Activated CD4-positive, alpha-beta T cell treated with anti-CD3 and anti-CD28 coated beads, Interleukin-2, amount 50 U/mL, for 48 hours (primary cell): ENCODE data around the gene PHACTR3.
"Not testable (repeated sequence)": the region's sequence is repeated elsewhere in the genome, so short reads cannot be mapped to it uniquely, and the experiment has no call there.

ENCODE experiments used
- DNase-seq, 2 experiments: peaks; one replicate each; pipeline ENCODE4 v3.0.0-alpha.2; 2020

The PHACTR3 gene

DNA sequence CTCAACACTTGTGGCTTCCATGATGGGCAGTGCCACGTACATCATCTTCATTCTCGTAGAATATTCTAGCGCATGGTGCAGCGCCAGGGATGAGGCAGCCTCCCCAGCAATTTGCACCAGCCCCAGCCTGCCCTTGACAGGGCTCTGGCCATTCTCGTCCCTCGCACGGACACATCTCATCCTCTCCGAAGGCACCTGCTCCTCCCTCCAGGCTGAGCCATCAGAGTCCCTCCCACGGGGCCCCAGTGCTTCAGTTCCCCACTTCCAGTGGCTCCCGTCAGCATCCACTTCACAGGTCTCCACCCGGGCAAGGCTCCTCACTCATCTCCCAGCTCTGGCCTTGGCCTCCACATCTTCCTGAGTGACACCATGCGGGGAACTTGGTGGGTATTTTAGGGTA lies 13.3 kb upstream of the PHACTR3 start:
- no peak for DNase-seq

DNA sequence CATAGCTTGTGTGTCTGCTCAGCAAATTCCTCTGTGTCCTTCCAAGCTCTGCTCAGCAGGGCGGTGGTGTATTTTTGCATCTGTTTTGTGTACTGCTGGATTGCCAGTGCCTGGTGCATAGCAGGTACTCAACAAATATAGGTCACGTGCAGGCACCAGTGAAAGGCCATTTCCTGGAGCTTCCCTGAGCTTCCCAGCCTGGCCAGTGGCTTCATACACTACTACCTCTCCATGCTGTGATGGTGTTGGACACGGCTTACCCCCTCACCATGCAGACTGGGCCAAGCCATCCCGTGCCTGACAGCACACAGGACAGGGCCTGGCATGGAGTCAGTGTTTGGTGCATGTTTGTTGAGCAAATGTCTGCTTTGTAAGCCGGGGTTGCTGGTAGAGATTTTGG lies 7.7 kb upstream of the PHACTR3 start:
- no peak for DNase-seq

DNA sequence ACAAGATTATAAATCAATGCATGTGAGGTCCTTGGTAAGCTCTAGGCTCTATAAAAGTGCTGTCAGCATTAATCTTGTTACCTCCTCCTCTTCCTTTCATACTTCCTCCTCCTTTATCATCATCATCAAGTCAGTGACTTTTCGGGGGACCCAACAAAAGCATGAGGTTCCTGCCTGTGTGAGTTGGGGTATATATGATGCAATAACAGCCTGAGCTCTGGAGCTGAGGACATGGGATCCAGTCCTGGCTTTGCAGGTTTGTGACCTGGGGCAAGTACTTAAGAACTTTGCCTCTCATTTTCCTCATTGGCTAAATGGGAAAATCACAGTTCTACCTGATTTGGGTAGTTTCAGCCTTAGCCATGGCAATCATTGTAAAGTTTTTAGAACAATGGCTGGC lies 7.1 kb upstream of the PHACTR3 start:
- no peak for DNase-seq

DNA sequence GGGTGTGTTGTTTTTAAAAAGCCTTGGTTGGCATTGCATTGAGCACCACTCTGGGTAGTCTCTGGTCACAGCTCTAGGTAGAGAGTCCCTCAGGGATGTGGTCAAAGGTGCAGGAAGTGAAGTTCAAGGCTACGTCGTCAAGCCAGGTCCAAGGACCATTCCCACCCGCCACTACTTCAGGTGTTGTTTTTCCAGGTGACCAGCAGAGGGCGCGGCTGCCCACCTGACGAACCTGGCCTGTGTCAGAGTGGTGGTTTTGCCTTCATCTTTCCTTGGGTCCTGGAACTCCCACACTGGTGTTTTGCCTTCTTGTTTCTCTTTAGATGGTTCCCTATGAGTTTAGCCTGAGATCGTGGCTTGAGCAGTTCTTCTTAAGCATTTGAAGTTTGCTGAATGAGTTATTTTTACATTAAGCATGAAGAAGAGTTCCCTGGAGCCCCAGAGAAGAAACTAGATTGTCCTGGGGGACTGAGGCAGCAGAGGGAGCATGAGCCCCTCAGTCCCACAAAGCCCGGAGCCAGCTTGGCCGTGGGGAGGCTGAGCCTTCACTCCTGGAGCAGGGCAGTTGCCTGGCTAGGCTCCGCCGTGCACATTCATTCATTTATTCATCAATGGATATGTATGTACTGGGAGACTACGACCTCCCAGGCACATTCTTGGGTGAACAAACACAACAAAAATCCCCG lies 5.6 kb upstream of the PHACTR3 start:
- DNase-seq, result peak; percentile 33 to 36

DNA sequence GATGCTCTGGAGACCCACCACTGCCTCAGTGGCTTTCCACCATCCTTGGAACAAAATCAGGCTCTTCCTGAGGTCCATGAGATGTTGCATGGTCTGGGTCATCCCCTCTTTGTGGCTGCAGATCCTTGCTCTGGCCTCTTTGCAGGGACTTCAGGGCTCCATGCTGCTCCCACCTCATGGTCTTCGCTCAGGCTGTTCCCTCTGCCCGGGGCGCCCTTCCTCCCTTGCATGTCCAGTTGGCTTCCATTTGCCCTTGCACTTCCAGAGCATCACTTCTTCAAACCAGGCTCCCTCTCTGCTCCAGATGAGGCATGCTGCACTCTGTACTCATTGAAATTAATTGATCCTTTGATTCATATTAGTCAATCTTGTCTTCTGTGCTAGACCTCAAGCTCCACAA lies 4.4 kb upstream of the PHACTR3 start:
- no peak for DNase-seq

DNA sequence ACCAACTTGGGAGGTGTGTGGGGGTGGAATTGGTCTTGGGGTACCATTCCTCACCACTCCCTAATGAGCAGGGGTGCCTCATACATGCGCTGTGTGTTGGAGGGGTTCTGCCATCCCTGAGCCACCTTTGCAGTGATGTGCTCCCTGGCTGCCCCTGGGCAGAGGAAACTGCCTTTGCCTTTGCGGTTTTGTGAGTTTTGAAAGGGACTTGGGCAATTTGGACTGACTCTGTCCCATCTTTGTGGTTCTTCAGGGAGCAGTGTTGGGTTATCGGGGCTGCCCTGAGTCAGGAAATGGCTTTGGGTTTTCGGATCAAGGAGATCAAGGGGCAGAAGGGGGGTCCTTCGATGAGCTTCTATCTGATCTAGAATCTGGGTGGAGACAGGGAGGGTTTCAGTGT lies 3.9 kb upstream of the PHACTR3 start:
- DNase-seq, result no peak

DNA sequence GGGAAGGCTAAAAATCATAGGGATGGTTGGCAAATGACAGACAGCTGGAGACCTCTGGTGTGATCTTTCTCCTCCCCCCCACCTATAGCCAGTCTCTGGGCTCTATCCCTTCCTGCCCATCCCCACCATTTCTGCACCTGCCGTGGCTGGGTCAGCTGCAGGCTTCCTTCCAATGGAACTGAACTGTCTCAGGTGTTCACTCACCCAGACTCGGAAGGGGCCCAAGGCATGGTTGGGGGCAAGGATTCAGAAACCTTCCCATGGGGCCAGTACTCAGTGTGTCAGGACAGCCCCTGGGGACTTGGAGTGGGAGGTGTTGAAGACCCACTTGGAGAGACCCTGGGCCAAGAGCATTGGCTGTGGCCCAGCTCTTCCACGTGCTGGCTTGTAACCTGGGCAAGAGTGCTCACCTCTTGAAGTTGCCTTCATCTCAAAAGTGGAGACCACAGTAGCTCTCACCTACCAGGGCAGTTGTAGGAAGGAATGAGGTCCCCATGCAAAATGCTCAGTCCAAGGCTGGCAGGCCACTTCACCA lies 1.7 kb upstream of the PHACTR3 start:
- DNase-seq, result no peak

DNA sequence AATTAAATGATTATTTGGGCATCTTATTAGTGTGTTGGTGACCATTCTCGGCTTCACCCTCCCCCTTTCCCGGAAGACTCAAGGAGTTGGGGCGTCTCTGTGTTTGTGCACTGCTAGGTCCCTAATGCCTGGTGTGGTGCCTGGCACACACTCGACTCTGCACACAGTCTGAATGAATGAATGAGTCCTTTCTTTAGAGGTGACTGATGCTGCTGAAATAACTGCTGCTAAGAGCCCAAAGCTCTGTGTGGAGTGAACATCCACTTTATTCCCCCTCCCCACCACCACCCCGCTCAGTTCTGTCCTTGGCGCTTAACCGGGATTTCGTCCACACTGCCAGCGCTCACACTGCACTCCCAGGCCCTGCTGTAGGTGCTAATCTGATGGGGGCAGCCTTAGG lies 1.2 kb upstream of the PHACTR3 start:
- DNase-seq, result no peak

DNA sequence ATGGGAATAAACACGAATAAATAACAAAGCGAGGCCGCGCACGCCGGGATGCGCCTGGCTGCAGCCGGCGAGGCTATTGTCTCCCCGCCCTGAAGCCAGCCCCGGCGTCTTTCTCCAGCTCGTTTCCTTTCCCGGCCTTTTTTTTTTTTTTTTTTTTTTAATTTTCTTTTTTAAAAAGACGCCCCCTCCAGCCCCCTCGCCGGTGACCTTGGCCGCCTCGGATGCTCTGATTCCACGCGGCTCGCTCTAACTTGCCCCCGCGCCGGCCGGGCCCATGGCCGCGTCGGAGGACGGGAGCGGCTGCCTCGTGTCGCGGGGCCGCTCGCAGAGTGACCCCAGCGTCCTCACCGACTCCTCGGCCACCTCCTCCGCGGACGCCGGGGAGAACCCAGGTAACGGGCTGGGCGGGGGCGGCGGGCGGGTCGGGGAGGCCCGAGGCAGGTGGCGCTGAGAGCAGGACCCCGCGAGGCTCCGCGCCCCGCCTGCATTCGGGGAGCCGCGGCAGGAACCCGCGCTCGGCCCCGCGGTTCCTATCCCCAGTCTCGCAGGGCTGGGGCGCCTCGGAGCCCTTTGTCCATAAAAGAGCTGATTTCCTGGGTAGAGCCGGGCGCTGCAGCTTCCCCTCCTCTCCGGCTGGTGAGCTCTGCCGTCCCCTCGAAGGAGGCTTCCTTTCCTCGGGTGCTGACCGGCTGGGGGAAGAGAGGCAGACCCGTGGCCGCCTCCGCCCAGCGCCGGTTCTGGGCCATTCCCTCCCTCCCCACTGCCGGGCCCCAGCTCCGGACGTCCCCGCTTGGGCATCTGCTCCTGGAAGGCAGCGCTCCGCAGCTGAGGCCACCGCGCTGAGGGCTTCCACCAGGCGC lies 631 bp downstream of the PHACTR3 start:
- DNase-seq, result no peak

DNA sequence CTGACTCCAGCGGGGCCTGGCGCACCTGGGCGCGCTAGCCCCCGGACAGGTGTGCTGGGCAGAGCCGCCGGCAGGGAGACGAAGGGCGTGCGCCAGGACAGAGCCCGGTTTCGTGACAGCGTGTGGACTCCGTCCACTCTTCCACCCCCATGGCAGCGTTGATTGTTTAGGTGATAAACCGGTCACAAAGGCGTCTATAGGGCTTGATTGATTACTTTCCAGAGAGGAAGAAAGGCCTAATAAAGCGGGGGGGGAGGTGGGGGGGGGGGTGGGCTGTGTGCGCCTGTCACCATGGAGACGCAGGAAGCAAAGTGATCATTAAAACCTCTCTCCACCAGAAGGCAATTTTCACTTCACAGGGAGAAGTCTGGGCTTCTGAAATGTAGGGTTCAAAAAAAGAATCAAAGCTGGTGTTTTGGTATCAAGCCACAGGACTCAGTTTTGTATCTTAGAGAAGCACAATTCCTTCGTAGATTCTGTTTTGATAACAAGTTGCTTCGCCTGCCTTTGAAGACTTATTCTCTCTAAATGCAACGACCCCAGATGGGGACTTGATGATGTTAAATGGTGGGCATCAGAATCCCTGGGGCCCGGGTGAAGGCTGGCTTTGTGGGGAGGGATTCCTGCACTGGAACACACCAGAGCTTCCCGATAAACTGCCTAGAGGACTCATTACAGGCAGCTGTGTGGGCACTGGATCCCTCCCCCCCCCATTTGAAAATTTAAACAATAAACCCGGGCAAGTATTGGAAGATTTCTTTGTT lies 1.4 kb downstream of the PHACTR3 start:
- no peak for DNase-seq

DNA sequence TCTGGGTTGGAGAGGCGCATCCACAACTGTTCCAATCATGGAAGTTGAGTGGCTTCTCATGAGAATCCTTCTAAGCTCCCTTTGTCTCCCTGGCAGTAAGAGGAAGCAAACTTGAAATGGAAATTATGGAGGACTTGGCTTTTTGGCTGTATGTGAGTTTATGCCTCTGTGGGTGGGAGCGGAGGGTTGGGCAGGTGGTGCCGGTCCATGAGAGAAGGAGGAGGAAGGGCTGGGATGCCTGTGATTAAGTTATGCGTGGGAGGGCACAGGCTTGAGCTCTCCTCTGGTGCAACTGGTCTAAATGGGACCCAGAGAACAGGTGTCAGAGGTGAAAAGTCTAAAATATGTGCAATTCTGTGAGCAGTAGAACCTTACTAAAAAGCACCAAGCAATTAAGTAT lies 2.2 kb downstream of the PHACTR3 start:
- no peak for DNase-seq

DNA sequence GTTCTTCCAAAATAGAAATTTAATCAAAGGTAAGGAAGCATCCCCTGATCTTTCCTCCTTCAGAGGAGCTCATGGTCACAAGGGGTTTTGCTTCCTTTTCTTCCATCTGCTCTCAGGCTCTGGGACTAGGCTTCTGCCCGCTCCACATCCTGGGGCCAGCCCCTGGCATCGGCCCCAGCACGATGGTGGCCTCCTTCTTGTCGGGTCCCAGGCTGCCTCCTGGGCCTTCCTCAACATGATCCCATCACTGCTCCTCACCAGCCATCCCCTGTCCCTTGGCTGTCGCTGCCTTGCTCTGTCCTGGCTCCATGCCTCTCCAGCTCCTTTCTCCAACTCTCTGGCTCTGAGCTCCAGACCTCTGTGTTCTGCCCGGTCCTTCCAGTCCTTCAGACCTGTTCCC lies 4.1 kb downstream of the PHACTR3 start:
- DNase-seq, result no peak

DNA sequence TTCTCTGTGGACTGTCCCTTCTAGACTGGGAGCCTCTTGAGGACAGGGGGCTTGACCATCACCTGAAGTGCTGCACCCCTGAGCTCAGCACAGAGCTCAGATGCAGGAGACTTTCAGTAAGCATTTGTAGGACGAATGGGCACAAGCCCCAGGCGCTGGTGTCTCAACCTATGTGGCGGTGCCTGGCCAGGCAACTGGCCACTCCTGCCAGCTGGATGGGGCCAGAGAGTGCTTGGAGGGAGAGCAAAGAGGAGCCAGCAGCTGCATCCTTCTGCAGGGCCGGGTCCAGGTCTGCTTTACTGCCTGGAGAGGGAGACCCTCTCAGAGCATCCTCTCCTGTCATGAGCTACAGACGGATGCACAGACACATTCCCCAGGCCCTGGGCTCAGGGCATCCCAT lies 4.5 kb downstream of the PHACTR3 start:
- no peak for DNase-seq

DNA sequence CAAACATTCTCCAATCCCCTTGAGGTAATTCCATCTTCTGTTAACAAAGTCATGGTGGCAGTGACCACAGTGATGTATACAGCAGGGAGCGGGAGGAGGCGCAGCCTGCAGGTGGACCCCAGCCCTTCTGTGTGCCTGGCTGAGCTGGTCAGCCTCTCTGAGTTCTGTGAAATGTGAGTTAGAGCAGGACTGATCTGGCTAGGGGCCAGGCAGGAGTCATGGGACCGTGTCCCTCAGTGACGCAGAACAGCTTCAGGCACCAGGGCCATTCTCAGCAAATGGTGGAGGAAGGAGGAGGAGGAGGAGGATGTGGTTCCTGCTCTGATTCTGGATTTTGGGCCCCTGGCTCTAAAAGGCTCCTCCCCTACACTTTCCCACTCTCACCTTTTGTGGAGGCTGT lies 6.9 kb downstream of the PHACTR3 start:
- DNase-seq, result no peak

DNA sequence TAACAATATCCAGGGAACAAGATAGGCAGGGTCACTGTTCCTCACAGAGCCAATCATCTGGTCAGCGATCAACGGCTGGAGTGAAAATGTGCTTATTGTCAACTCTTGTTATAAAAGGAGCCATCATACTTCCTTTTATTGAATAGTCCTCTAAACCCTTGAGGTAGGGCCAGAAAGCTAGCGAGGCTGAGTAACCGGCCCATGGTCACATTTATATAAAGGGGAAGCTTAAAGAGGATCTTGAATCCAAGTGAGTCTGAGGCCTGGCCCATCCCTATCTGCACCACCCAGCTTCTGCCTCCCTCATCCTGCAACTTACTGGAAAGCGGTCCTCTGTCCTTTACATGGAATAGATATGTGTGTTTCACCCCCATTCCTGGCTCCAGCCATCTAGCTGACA lies 9.5 kb downstream of the PHACTR3 start:
- DNase-seq, result no peak

DNA sequence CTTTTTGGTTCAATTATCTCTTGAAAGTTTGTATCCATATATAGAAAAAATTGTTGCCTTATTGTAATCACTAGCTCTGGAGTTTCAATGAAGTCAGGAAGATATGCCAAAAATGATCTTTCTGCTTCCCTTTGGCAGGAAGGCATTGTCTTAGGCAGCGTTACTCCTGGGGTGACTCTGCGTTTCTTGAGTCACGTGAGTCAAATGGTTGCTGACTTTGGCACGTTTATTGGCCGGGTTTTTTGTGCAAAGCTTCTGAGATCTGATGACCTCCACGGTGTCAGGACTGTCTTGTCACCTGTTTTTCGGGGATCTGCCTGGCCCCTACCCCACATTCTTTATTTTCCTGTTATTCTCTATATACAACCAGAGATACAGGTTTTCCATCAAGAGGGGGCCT lies 10.4 kb downstream of the PHACTR3 start:
- DNase-seq, result no peak

DNA sequence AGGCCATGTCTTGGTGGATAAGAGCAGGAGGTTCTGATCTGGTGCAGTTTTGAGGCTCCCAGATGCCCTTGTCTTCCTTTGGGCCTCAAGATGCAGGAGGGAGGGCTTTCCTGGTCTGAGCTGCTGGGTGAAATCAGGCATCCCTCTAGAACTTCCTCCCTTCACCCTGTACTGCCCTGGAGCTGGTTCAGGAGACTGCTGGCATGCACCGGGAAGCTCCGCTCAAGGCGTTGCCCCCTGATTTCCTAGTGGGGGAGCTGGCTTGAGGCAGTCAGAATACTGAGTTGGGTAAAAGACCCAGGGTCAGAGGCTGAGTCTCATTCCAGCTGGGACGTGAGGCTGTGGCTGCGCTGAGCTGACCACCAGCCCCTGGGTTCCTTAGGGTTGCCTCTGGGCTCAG lies 12.0 kb downstream of the PHACTR3 start:
- no peak for DNase-seq

DNA sequence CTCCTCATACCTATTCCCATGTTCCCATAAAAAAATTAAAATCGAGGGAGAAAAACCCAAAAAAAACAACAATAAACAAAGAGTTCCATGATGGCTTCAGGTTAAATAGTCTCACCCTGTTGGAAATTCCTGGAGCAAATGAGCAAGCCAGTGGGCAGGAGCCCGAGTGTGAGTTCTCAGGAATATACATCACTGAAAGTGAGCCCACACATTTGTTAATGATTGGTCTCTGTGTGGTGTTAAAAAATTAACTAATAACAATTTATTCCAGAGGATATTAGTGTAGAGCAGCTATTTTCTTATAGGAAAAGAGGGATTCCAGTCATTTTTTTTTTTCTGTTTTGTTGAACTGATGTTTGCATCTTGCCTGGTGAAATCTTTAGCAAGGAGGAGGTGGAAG lies 12.9 kb downstream of the PHACTR3 start:
- DNase-seq, result no peak

DNA sequence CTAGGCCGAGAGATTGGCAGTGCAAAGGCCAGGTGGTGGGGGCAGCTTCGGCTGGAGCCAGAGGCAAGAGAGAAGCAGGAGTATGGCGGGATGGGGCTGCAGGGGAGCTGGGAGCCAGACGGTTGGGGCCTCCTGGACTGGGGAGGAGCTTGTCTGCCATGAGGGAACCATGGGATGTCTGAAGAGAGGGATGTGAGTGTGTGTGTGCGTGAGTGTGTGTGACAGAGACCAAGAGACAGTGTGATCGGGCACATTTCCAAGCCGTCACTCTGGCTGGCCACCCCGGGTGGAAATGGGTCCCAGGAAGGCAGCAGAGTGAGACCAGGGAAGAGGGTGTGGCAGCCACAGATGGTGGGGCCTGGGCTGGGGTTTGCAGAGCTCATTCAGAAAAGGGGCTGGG lies 13.8 kb downstream of the PHACTR3 start:
- DNase-seq, result no peak

DNA sequence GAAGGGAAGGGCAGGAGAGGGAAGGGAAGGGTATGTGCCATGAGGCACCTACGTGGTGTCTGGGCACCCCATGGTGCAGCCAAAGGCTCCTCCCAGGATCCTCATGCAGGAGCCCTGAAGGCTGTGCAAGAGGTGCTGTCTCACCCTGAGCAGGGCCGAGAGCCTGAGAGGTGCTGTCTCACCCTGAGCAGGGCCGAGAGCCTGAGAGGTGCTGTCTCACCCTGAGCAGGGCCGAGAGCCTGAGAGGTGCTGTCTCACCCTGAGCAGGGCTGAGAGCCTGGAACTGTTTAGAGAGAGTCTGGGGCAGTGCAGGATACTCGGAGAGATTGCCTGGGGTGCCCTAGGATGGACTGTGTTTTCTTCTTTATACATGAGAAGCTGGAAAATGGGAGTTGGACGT lies 14.2 kb downstream of the PHACTR3 start:
- not testable (repeated sequence) for DNase-seq

DNA sequence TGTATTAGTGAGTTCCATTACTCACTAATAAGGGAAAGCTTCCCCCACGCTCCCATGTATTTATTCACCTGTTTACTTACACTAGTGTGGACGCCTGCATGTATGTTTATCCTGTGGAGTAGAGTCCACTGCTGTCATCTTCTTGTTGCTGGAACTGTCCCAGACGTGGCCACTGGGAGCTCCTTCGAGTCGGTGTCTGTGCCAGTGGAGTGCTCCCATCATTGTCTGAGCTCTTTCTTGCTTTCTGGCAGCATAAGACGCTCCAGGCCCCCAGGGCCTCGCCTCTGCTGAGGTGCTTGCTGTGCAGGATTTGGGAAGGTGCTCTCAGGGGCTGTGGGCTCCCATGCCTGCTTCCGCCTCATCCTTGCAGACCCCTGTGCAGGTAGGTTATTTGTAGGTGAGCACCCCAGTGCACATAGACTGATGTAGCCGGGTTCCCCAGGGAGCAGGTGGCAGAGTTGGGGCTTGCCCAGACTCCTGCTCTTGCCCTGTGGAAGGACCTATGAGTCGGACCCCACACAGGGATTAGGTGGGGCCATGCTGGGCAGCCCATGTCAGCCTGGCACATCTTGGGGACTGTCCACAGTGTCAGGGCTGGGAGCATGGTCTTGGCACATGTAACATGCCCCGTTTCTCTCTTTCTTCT lies 16.6 kb downstream of the PHACTR3 start:
- no peak for DNase-seq

DNA sequence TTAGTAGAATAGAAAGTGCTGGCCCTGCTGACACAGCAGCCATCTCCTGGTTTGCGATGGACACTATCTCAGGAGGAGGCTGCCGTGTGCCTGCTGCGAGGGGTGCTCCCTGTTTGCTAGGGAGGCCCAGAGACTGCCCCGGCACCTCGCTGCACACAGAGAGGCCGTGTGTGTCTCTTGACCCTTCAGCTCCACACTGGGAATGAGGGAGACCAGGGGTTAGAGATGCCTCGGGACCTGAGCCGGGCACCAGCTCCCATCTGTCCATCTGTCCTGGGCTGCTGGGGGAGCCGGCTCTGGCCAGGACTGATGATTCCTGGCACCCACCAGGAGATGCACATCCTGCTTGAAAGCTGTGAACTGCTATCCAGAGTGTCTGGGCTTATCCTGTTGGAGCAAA lies 18.2 kb downstream of the PHACTR3 start:
- DNase-seq, result no peak

DNA sequence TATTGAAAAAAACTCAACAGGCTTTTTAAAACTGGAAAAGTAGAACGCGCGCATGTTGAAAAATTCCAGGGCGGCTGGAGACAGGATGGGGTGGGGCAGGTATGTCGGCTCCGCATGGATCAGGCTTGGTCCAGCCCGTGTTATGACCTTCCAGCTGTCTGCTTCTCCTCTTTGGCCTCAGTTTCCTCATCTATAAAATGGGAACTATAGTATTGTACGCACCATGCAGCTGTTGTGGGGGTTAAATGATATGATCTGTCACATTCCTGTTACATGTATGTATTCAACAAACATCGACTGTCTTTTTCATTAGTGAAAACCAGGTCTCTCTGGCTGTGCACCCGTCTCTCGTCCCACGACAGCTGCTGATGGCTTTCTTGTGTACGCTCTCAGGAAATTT lies 18.8 kb downstream of the PHACTR3 start:
- no peak for DNase-seq
